Neural crest cell (in vitro differentiated cells): ENCODE results near the gene ZC3HAV1L. TPM values are rescaled to one million over a fixed set of nuclear protein-coding genes. Genes with fewer than 3 reads are reported as not detected.
"Not testable (repeated sequence)": the region's sequence is repeated elsewhere in the genome, so short reads cannot be mapped to it uniquely, and the experiment has no call there.

Experiments used
- DNase-seq: peaks from one replicate; pipeline ENCODE4 v3.0.0; 2021; ENCODE audit warnings: low read depth, mixed read lengths, low spot score
- H3K27ac Mint-ChIP-seq: one replicate; pipeline ENCODE4 v1.8.0; 2021; ENCODE audit warnings: mild to moderate bottlenecking, mixed read lengths; ENCODE audit not compliant: unreplicated experiment
- H3K27me3 Mint-ChIP-seq: 2 replicates; pipeline ENCODE4 v1.8.0; 2021; ENCODE audit warnings: low read depth, mild to moderate bottlenecking, mixed read lengths
- H3K36me3 Mint-ChIP-seq: 2 replicates; pipeline ENCODE4 v1.8.0; 2021; ENCODE audit warnings: low read depth, mild to moderate bottlenecking, mixed read lengths
- H3K4me1 Mint-ChIP-seq: 2 replicates; pipeline ENCODE4 v1.8.0; 2021; ENCODE audit warnings: mixed read lengths
- H3K4me3 Mint-ChIP-seq: one replicate; pipeline ENCODE4 v1.8.0; 2021; ENCODE audit warnings: mild to moderate bottlenecking, mixed read lengths
- H3K9me3 Mint-ChIP-seq: 2 replicates; pipeline ENCODE4 v1.8.0; 2021; ENCODE audit warnings: mixed read lengths
- CTCF ChIP-seq: fragments of 200-600 bp; sonication (generic); conservative IDR thresholded peaks from 2 replicates; pipeline ENCODE4 v1.5.0; 2021; ENCODE audit warnings: antibody characterized with exemption, mild to moderate bottlenecking
- total RNA-seq: library from RNA; stranded (reverse); gene quantifications from 2 replicates; pipeline ENCODE4 v1.2.1, GENCODE V29; 2021

The ZC3HAV1L gene
- total RNA-seq, 1 donor from 2014 or later: 0.44 TPM

GRCh38 chr7:139078911-139079310, 43.1 kb upstream of the ZC3HAV1L start:
- Mint-ChIP-seq H3K27me3 (no peaks in the 10 kb centered on the region), H3K36me3 (no peaks in the 10 kb centered on the region), H3K9me3 (no peaks in the 10 kb centered on the region), H3K27ac (peak overlapping the region; percentile 64), H3K4me1 (peaks cover 16% of the 10 kb centered on the region), H3K4me3 (no peak overlapping the region)
- DNase-seq: peak; percentile 3
- no peak for TF ChIP-seq CTCF

GRCh38 chr7:139078399-139078798, 42.6 kb upstream of the ZC3HAV1L start:
- DNase-seq: no peak
- Mint-ChIP-seq H3K27me3 (no peaks in the 10 kb centered on the region), H3K4me1 (peaks cover 16% of the 10 kb centered on the region), H3K9me3 (no peaks in the 10 kb centered on the region), H3K36me3 (no peaks in the 10 kb centered on the region), H3K27ac (peak overlapping the region; percentile 64), H3K4me3 (no peak overlapping the region)
- no peak for TF ChIP-seq CTCF

- not testable (repeated sequence) for H3K9me3 Mint-ChIP-seq, H3K4me3 Mint-ChIP-seq, H3K27ac Mint-ChIP-seq, H3K36me3 Mint-ChIP-seq, DNase-seq, H3K27me3 Mint-ChIP-seq
- H3K4me1 Mint-ChIP-seq: peaks cover 16% of the 10 kb centered on the region
Observed at GRCh38 chr7:139077706-139078105, 41.9 kb upstream of the ZC3HAV1L start.

DNA sequence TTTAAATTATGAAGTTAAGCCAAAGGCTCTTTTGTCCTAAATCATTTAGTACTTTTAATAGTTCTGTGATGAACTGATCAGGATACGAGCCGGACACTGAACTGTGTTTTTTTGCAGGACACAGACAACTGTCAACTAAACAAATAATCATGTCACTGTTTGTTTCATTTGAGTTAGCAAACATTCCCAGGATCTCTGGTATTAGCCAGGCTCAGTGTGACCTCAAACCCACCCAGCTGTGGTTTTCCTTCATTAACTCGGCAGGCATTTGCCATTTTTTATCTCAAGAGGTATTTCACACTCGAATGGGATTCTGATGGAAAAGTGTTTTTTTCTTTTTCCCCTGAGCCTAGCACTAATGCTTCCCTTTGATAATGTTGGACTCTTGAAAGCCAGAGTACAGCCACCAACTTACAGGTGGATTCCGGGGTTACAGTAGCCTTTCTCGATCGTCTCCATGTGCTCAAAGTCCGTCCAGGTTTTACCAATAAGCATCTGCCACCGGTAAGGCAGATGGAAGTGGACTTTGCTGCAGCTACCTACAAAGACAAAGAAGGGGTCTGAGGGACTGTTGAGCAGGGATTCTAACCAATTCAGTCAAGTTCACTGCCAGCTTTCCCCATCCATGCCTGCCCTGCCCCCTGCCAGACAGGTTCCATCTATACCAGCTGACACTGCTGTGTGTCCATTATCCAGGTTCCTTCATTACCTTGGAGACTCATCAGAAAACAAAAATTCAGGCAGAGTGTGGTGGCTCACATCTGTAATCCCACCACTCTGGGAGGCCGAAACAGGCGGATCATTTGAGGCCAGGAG, 40.2 kb upstream of the ZC3HAV1L start:
- peaks cover 4% of the 10 kb centered on the region for H3K36me3 Mint-ChIP-seq
- H3K27me3 Mint-ChIP-seq: no peaks in the 10 kb centered on the region
- H3K4me1 Mint-ChIP-seq: peaks cover 16% of the 10 kb centered on the region
- no peaks in the 10 kb centered on the region for H3K9me3 Mint-ChIP-seq
- no peak overlapping the region for H3K4me3 Mint-ChIP-seq
- no peak overlapping the region for H3K27ac Mint-ChIP-seq
- TF ChIP-seq CTCF: no peak
- DNase-seq: no peak

DNA sequence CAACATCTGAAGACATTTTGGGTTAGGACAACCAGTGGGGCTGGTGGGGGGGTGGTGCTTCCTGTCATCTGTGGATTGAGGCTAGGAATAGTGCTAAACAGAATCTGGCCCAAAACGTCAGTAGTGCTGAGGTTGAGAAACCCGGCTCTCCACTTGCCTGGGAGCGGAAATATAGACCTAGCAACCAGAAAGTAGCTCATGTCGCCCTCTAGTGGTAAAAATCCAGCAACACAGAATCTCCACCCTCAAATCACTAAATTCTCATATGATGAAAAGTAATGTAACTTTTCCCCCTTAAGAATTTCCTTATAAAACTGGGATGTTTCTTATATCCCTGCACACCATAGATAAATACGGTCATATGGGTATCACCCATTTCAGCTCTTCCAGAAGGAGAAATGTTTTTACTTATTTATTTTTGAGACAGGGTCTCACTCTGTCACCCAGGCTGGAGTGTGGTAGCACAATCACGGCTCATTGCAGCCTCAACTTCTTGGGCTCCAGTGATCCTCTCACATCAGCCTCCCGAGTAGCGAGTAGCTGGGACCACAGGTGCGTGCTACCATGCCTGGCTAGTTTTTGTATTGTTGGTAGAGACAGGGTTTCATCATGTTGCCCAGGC, 39.3 kb upstream of the ZC3HAV1L start:
- H3K27ac Mint-ChIP-seq: peak overlapping the region; percentile 4
- no peak overlapping the region for H3K4me3 Mint-ChIP-seq

More for the DNA sequence above, 39.3 kb upstream of the ZC3HAV1L start:
- no peaks in the 10 kb centered on the region for H3K27me3 Mint-ChIP-seq
- H3K9me3 Mint-ChIP-seq: no peaks in the 10 kb centered on the region
- H3K36me3 Mint-ChIP-seq: peaks cover 4% of the 10 kb centered on the region
- peak; percentile 93 for TF ChIP-seq CTCF
- peaks cover 16% of the 10 kb centered on the region for H3K4me1 Mint-ChIP-seq
- peak; percentile 54 for DNase-seq
